Measurements from ENCODE around the gene GPATCH8. TPM values are rescaled to one million over a fixed set of nuclear protein-coding genes. Genes with fewer than 3 reads are reported as not detected.

GPATCH8 gene
- total RNA-seq, 2 experiments from 2014 or later = 31.5 to 31.7 TPM

DNA sequence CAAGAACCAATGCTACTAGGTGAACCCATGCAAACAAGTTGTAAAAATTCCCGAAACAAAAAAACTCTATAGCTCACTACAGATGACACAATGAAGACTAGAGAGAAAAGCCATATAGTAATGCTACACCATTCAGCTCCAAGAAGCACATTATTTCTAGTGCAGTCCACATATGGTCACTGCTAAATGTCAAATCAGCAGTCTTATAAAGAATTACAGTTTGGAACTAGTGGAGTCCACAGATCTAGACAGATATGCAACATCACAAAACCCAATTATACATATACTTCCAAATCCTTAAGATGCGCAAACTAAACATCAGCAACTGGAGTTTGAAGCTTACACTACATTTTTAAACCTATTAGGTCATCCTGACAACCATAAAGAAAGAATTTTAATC is 33.5 kb downstream of the GPATCH8 start:
- CTCF ChIA-PET = interaction anchor here (0.6 to 1.3 kb wide), 2 partner anchors 11 to 62 kb away, joined by 3 to 5 read pairs; no protein-coding TSS in a partner anchor
- intact Hi-C loops (cut with micrococcal nuclease) = no loop called here
- Mint-ChIP-seq H3K4me1 (ENCODE audit: low read depth) (peaks cover 30% of the 10 kb centered on the region), H3K9me3 (no peaks in the 10 kb centered on the region), H3K27me3 (ENCODE audit: low read depth) (no peaks in the 10 kb centered on the region), H3K36me3 (ENCODE audit: low read depth) (peaks cover 3% of the 10 kb centered on the region), H3K4me3 (no peak overlapping the region), H3K27ac (no peak overlapping the region)
- no peak for DNase-seq

DNA sequence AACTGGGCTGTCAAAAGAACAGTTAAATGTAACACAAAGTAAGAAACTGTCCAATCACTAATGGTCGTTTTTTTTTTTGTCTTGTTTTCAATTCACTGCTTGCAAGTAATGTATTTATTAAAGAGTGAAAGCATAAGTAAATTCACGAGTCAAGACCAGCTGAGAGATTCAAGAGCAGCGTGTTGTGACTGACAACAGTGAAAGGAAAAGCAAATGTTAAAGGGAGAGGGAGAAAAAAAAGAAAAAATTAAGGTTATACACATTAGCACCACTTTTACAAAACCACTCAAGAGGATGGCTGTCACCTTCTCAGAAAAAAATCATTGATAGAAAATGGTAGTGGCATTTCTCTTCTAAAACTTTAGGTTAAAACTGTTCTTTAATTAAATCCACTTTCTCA is 36.1 kb downstream of the GPATCH8 start:
- Mint-ChIP-seq H3K4me3 (no peak overlapping the region), H3K27me3 (ENCODE audit: low read depth) (no peaks in the 10 kb centered on the region), H3K4me1 (ENCODE audit: low read depth) (peaks cover 42% of the 10 kb centered on the region), H3K27ac (peak overlapping the region; percentile 7), H3K9me3 (no peaks in the 10 kb centered on the region), H3K36me3 (ENCODE audit: low read depth) (peaks cover 6% of the 10 kb centered on the region)
- no peak for DNase-seq
- intact Hi-C loops (cut with micrococcal nuclease) = no loop called here
- CTCF ChIA-PET = no interaction called here

GRCh38 chr17:44466339-44466738 is 36.9 kb downstream of the GPATCH8 start:
- H3K4me1 Mint-ChIP-seq (ENCODE audit: low read depth) = peaks cover 43% of the 10 kb centered on the region
- H3K27me3 Mint-ChIP-seq (ENCODE audit: low read depth) = no peaks in the 10 kb centered on the region
- no peaks in the 10 kb centered on the region for H3K9me3 Mint-ChIP-seq
- H3K4me3 Mint-ChIP-seq = no peak overlapping the region
- H3K27ac Mint-ChIP-seq = no peak overlapping the region
- DNase-seq = no peak
- intact Hi-C loops (cut with micrococcal nuclease) = no loop called here
- peaks cover 6% of the 10 kb centered on the region for H3K36me3 Mint-ChIP-seq (ENCODE audit: low read depth)
- CTCF ChIA-PET = no interaction called here

GRCh38 chr17:44465897-44466296 is 37.3 kb downstream of the GPATCH8 start:
- H3K27me3 Mint-ChIP-seq (ENCODE audit: low read depth) = no peaks in the 10 kb centered on the region

DNA sequence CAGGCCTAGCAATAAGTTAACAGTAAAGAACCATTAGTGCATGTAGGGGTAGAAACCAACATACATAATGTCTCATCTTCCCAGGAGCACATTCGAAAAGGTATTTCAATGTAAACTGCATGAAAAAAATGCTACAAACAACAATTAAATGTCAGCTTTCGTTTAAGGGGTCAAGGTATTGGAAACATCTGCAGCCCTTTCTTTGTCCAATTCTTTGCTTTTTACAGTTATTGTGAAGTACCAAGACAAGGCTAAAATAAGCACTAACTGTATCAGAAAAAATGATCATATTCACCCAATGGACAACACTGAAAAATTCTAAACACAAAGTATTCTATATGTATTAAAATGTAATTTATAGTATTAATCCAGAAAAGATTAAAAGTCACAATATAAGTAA is 37.9 kb downstream of the GPATCH8 start:
- peaks cover 6% of the 10 kb centered on the region for H3K36me3 Mint-ChIP-seq (ENCODE audit: low read depth)
- no peak overlapping the region for H3K27ac Mint-ChIP-seq
- no peaks in the 10 kb centered on the region for H3K9me3 Mint-ChIP-seq
- peaks cover 37% of the 10 kb centered on the region for H3K4me1 Mint-ChIP-seq (ENCODE audit: low read depth)
- CTCF ChIA-PET = no interaction called here
- H3K4me3 Mint-ChIP-seq = no peak overlapping the region
- H3K27me3 Mint-ChIP-seq (ENCODE audit: low read depth) = no peaks in the 10 kb centered on the region
- no peak for DNase-seq
- intact Hi-C loops (cut with micrococcal nuclease) = no loop called here

More at GRCh38 chr17:44465897-44466296, 37.3 kb downstream of the GPATCH8 start:
- H3K36me3 Mint-ChIP-seq (ENCODE audit: low read depth) = peaks cover 6% of the 10 kb centered on the region
- CTCF ChIA-PET = no interaction called here
- no peak overlapping the region for H3K27ac Mint-ChIP-seq
- no peak for DNase-seq
- H3K9me3 Mint-ChIP-seq = no peaks in the 10 kb centered on the region
- intact Hi-C loops (cut with micrococcal nuclease) = no loop called here
- H3K4me1 Mint-ChIP-seq (ENCODE audit: low read depth) = peaks cover 41% of the 10 kb centered on the region
- H3K4me3 Mint-ChIP-seq = no peak overlapping the region

GRCh38 chr17:44464037-44464436 is 39.2 kb downstream of the GPATCH8 start:
- Mint-ChIP-seq H3K27me3 (ENCODE audit: low read depth) (no peaks in the 10 kb centered on the region), H3K9me3 (no peaks in the 10 kb centered on the region), H3K4me1 (ENCODE audit: low read depth) (peaks cover 30% of the 10 kb centered on the region), H3K36me3 (ENCODE audit: low read depth) (peaks cover 4% of the 10 kb centered on the region), H3K27ac (no peak overlapping the region), H3K4me3 (no peak overlapping the region)
- CTCF ChIA-PET = interaction anchor here (0.8 kb wide), 1 partner anchor 52 kb away, joined by 3 read pairs; no protein-coding TSS in a partner anchor
- DNase-seq = no peak
- intact Hi-C loops (cut with micrococcal nuclease) = no loop called here

- intact Hi-C loops (cut with micrococcal nuclease) = no loop called here
- Mint-ChIP-seq H3K27me3 (ENCODE audit: low read depth) (no peaks in the 10 kb centered on the region), H3K36me3 (ENCODE audit: low read depth) (no peaks in the 10 kb centered on the region), H3K9me3 (no peaks in the 10 kb centered on the region), H3K4me3 (no peak overlapping the region), H3K4me1 (ENCODE audit: low read depth) (peaks cover 10% of the 10 kb centered on the region), H3K27ac (no peak overlapping the region)
- CTCF ChIA-PET = no interaction called here
- no peak for DNase-seq
Observed at GRCh38 chr17:44451832-44452231, 51.4 kb downstream of the GPATCH8 start.

DNA sequence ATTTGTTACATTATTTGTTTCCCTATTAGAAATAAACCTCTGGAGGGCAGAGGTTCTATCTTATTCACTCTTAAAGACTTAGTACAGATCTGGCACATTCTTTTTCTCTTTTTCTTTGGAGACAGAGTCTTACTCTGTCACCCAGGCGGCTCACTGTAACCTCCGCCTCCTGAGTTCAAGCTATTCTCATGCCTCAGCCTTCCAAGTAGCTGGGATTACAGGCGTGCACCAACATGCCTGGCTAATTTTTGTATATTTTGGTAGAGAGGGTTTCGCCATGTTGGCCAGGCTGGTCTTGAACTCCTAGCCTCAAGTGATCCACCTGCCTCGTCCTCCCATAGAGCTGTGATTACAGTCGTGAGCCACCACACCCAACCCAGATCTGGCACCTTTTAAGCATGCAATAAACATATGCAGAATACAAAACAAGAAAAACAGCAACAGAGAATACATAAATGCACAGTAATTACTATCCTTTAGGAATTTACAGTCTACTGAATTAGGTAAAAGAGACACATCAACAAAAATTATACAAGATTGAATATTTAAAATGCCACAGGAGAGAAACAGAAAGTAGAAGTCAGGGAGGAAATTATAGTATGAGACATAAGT is 52.1 kb downstream of the GPATCH8 start:
- intact Hi-C loops (cut with micrococcal nuclease) = no loop called here
- Mint-ChIP-seq H3K4me3 (no peak overlapping the region), H3K4me1 (ENCODE audit: low read depth) (peaks cover 10% of the 10 kb centered on the region), H3K27ac (no peak overlapping the region), H3K27me3 (ENCODE audit: low read depth) (no peaks in the 10 kb centered on the region), H3K9me3 (no peaks in the 10 kb centered on the region), H3K36me3 (ENCODE audit: low read depth) (no peaks in the 10 kb centered on the region)
- no peak for DNase-seq
- CTCF ChIA-PET = no interaction called here

DNA sequence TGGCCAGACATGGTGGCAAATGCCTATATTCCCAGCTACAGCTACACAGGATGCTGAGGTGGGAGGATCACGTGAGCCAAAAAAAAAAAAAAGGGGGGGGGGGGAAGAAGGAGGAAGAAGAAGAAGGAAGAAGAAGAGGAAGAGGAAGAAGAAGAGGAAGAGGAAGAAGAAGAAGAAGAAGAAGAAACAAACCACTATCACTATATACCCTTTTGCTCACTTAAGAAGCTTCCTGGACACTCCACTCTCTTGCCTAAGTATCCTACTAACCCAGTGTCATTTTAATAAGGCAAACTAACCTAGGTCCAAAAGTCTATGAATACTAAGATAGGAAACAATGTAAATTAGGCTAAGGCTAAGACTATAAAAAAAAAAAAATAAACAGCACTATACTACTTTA is 54.8 kb downstream of the GPATCH8 start:
- Mint-ChIP-seq H3K27ac (no peak overlapping the region), H3K36me3 (ENCODE audit: low read depth) (no peaks in the 10 kb centered on the region), H3K9me3 (no peaks in the 10 kb centered on the region), H3K27me3 (ENCODE audit: low read depth) (no peaks in the 10 kb centered on the region), H3K4me1 (ENCODE audit: low read depth) (peaks cover 21% of the 10 kb centered on the region), H3K4me3 (no peak overlapping the region)
- intact Hi-C loops (cut with micrococcal nuclease) = no loop called here
- DNase-seq = no peak
- CTCF ChIA-PET = no interaction called here

- Mint-ChIP-seq H3K27me3 (ENCODE audit: low read depth) (no peaks in the 10 kb centered on the region), H3K9me3 (no peaks in the 10 kb centered on the region), H3K36me3 (ENCODE audit: low read depth) (no peaks in the 10 kb centered on the region), H3K27ac (no peak overlapping the region), H3K4me1 (ENCODE audit: low read depth) (peaks cover 18% of the 10 kb centered on the region), H3K4me3 (no peak overlapping the region)
- intact Hi-C loops (cut with micrococcal nuclease) = no loop called here
- CTCF ChIA-PET = interaction anchor here (1.9 kb wide), 1 partner anchor 79 kb away, joined by 6 read pairs; no protein-coding TSS in a partner anchor
- no peak for DNase-seq
Observed at GRCh38 chr17:44444735-44445105, 58.5 kb downstream of the GPATCH8 start.

DNA sequence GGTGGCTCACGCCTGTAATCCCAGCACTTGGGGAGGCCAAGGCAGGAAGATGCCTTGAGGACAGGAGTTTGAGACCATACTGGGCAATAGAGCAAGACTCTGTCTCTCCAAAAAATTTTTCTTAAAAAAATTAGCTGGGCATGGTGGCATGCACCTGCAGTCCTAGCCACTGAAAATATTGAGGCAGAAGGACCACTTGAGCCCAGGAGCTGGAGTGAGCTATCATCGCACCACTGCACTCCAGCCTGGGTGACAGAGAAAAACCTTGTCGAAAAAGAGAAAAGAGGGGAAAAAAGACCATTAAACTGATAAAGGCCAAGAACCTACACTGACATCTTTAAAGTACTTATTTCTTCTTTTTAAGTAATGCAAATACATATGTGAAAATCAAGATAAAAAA is 60.4 kb downstream of the GPATCH8 start:
- no peak overlapping the region for H3K27ac Mint-ChIP-seq
- CTCF ChIA-PET = no interaction called here
- no peak for DNase-seq
- no peaks in the 10 kb centered on the region for H3K27me3 Mint-ChIP-seq (ENCODE audit: low read depth)
- no peaks in the 10 kb centered on the region for H3K9me3 Mint-ChIP-seq
- H3K36me3 Mint-ChIP-seq (ENCODE audit: low read depth) = no peaks in the 10 kb centered on the region
- H3K4me1 Mint-ChIP-seq (ENCODE audit: low read depth) = peaks cover 30% of the 10 kb centered on the region
- intact Hi-C loops (cut with micrococcal nuclease) = no loop called here
- H3K4me3 Mint-ChIP-seq = no peak overlapping the region

GRCh38 chr17:44439168-44439567 is 64.0 kb downstream of the GPATCH8 start:
- CTCF ChIA-PET = interaction anchor here (0.6 kb wide), 1 partner anchor 325 kb away, joined by 3 read pairs; no protein-coding TSS in a partner anchor
- no peak overlapping the region for H3K27ac Mint-ChIP-seq
- H3K4me1 Mint-ChIP-seq (ENCODE audit: low read depth) = peaks cover 20% of the 10 kb centered on the region
- no peaks in the 10 kb centered on the region for H3K9me3 Mint-ChIP-seq
- intact Hi-C loops (cut with micrococcal nuclease) = loop anchor here (5.0 kb wide), 1 partner anchor 63 kb away; the partner anchor contains the start of gene GPATCH8
- no peaks in the 10 kb centered on the region for H3K27me3 Mint-ChIP-seq (ENCODE audit: low read depth)
- peaks cover 4% of the 10 kb centered on the region for H3K36me3 Mint-ChIP-seq (ENCODE audit: low read depth)
- DNase-seq = no peak
- no peak overlapping the region for H3K4me3 Mint-ChIP-seq

DNA sequence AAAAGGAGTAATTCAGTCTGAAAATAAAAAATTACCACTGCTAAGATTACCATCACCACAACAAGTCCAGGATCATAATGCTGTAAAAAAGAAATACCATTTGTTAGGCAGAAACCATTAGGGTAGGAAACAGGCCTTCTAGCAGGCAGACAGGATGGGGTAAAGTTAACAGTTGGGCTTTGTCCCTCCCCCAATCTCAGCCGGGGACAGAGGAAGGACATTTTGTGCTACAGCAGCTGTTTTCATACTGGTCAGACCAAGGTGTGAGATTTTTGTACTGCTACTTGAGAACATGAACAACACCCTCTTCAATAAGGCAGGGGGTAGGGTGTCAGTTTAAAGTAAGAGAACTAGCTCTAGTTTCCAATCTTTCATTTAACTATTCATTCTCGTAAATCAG is 64.6 kb downstream of the GPATCH8 start:
- DNase-seq = no peak
- CTCF ChIA-PET = no interaction called here
- Mint-ChIP-seq H3K27ac (no peak overlapping the region), H3K36me3 (ENCODE audit: low read depth) (peaks cover 6% of the 10 kb centered on the region), H3K27me3 (ENCODE audit: low read depth) (no peaks in the 10 kb centered on the region), H3K4me1 (ENCODE audit: low read depth) (peaks cover 19% of the 10 kb centered on the region), H3K9me3 (no peaks in the 10 kb centered on the region), H3K4me3 (no peak overlapping the region)
- intact Hi-C loops (cut with micrococcal nuclease) = loop anchor here (5.0 kb wide), 1 partner anchor 64 kb away; the partner anchor contains the start of gene GPATCH8

All from activated naive CD4-positive, alpha-beta T cell treated with anti-CD3 and anti-CD28 coated beads for 36 hours (primary cell).